HEK293T (cell line): ENCODE data around the gene ADORA3.

ENCODE experiments used
- ARNT ChIP-seq: fragments of 450-650 bp; IDR thresholded peaks from 2 replicates; pipeline ENCODE4 v1.6.1; 2017; ENCODE audit warnings: mild to moderate bottlenecking
- BHLHE40 ChIP-seq: fragments of 450-650 bp; IDR thresholded peaks from 2 replicates; pipeline ENCODE4 v1.6.1; 2016; ENCODE audit warnings: mild to moderate bottlenecking, moderate library complexity, borderline replicate concordance
- ELF4 ChIP-seq: fragments of 450-650 bp; IDR thresholded peaks from 2 replicates; pipeline ENCODE4 v1.6.1; 2017; ENCODE audit warnings: antibody characterized with exemption
- FOXA1 ChIP-seq: fragments of 450-650 bp; IDR thresholded peaks from 2 replicates; pipeline ENCODE4 v1.6.1; 2016; ENCODE audit warnings: mild to moderate bottlenecking
- FOXM1 ChIP-seq: fragments of 450-650 bp; IDR thresholded peaks from 2 replicates; pipeline ENCODE4 v1.6.1; 2017; ENCODE audit warnings: mild to moderate bottlenecking, borderline replicate concordance
- HDGF ChIP-seq: fragments of 450-650 bp; IDR thresholded peaks from 2 replicates; pipeline ENCODE4 v1.6.1; 2017; ENCODE audit warnings: antibody characterized with exemption, borderline replicate concordance
- L3MBTL2 ChIP-seq: fragments of 450-650 bp; conservative IDR thresholded peaks from 2 replicates; pipeline ENCODE4 v1.6.1; 2016; ENCODE audit warnings: mild to moderate bottlenecking
- NFRKB ChIP-seq: fragments of 450-650 bp; IDR thresholded peaks from 2 replicates; pipeline ENCODE4 v1.6.1; 2016; ENCODE audit warnings: mild to moderate bottlenecking, moderate library complexity
- PKNOX1 ChIP-seq: fragments of 450-650 bp; IDR thresholded peaks from 2 replicates; pipeline ENCODE4 v1.6.1; 2016
- SP1 ChIP-seq: fragments of 450-650 bp; IDR thresholded peaks from 2 replicates; pipeline ENCODE4 v1.6.1; 2017
- SUZ12 ChIP-seq: fragments of 450-650 bp; IDR thresholded peaks from 2 replicates; pipeline ENCODE4 v1.6.1; 2016; ENCODE audit warnings: mild to moderate bottlenecking
- TARDBP ChIP-seq: fragments of 450-650 bp; IDR thresholded peaks from 2 replicates; pipeline ENCODE4 v1.6.1; 2016
- ZNF384 ChIP-seq: fragments of 450-650 bp; IDR thresholded peaks from 2 replicates; pipeline ENCODE4 v1.6.1; 2016

- no peak for TF ChIP-seq FOXM1
- TF ChIP-seq ELF4, result no peak
- TF ChIP-seq SP1, result no peak
- no peak for TF ChIP-seq BHLHE40
- no peak for TF ChIP-seq L3MBTL2
- no peak for TF ChIP-seq NFRKB
- no peak for TF ChIP-seq ARNT
- TF ChIP-seq HDGF, result no peak
- TF ChIP-seq TARDBP, result no peak
- TF ChIP-seq ZNF384, result no peak
- no peak for TF ChIP-seq PKNOX1
- TF ChIP-seq FOXA1, result no peak
- TF ChIP-seq SUZ12, result no peak
Measured at GRCh38 chr1:111463029-111463683, 40.3 kb downstream of the ADORA3 start.
